Forelimb muscle (tissue), 1 donor: ENCODE measurements around the gene HIVEP3. TPM values are rescaled to one million over a fixed set of nuclear protein-coding genes. Genes with fewer than 3 reads are reported as not detected.

Experiments
- DNase-seq: peaks from one replicate; pipeline ENCODE4 v3.0.0-alpha.2; 2013; ENCODE audit warnings: low read depth
- polyA plus RNA-seq: library from polyadenylated mRNA; unstranded; fragments of 120-200 nt; gene quantifications from one replicate; pipeline ENCODE4 v1.2.1, GENCODE V29; 2013; ENCODE audit not compliant: insufficient read length

Gene HIVEP3
- polyA plus RNA-seq, 1 donor, result 2.1 TPM

GRCh38 chr1:41683681-41684500 is 234.8 kb downstream of the HIVEP3 start:
- no peak for DNase-seq

- no peak for DNase-seq
Observed at GRCh38 chr1:41682845-41683625, 235.7 kb downstream of the HIVEP3 start.

- no peak for DNase-seq
Observed at GRCh38 chr1:41682149-41682548, 236.6 kb downstream of the HIVEP3 start.

- no peak for DNase-seq
Observed at GRCh38 chr1:41681331-41682098, 237.2 kb downstream of the HIVEP3 start.

DNA sequence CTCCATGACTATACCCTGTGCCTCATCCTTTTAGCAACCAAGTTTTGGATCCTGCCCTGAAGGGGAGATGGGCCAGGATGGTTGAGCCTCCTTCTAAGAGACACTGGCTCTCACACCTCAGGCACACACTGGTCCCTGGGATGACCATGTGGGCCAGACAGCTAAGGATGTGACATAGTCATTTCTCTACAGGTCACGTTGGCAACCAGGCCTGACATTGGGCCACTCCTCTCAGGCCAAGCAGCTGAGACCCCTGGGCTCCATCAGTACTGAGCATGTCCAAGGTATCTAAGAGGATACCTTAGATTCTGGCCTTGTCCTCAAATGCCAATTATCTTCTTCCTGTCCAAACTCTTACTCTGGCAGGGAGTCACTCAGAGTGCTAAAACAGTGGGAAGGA is 238.7 kb downstream of the HIVEP3 start:
- no peak for DNase-seq

DNA sequence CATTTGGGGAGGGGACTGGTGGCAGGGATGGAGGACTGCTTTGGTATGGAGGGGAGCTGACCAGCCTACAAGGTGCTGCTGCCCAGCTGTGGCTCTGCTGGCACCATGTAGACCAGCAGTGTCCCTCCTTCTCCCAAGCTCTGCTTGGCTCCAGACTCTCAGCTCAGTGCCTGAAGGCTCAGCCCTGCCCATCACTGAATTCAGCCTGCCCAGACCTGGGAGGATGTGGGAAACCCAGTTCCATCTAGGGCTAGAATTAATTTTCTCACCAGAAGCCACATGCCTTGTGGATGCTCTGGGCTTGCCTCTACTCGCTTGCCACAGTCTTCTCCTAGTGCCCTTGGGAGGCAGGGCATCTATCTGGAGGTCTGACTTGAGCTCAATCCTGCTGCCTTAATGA is 239.2 kb downstream of the HIVEP3 start:
- no peak for DNase-seq

GRCh38 chr1:41678111-41678878 is 240.4 kb downstream of the HIVEP3 start:
- DNase-seq, result no peak

DNA sequence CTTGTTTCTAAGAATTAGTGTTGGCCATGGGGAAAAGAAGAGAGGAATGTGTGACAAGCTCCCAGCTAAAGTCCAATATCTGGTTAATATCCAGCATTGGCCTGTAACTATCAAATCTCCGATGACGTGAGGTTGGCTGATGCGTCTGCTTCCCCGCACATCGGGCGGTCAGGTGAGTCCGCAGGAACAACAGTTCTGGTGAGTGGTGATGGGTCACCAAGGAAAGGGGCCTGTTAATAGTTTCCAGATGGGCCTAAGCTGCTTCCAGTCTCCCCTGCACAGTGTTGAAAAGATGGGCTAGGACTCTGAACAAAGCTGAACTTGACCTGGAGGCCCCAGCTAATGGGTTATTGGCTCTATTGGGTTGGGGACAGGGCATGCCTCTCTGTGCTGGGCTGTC is 241.1 kb downstream of the HIVEP3 start:
- peak; percentile 38 for DNase-seq

DNA sequence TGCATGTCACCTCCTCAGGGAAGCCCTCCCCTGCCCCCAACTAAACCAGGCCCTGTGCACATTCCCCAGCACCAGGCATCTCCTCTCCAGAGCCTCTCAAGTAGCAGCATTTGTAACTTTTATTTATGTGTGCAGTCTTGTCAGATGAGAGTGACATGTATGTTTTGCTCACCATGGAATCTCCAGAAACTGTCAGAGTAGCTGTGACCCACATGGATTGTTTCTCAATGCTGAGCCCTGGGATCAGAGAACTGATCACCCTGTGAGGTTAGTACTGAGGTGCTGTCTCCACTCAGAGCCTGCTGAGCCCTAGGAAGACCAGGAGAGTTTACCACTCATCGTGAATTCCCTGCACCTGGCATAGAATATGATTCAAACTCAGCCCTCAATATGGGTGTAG is 243.3 kb downstream of the HIVEP3 start:
- no peak for DNase-seq

GRCh38 chr1:41674522-41674921 is 244.2 kb downstream of the HIVEP3 start:
- no peak for DNase-seq

GRCh38 chr1:41673806-41674205 is 244.9 kb downstream of the HIVEP3 start:
- no peak for DNase-seq

DNA sequence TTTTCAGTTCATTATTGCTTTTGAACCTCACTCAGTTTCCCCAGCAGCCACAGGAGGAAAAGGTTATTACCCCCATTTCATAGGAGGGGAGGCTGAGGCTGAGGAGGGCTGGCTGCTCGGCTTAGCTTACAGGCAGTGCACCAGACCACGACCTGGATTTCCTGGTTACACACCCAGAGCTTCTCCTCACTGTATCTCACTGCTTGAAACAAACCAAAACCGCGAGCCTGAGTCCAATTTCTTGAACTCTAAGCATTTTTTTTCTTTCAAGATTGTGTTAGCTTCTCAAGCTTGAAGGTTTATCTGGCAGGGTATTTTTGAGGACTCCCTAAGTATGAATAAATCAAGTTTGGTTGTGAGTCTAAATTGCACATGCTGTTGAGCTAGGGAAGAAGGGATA is 245.3 kb downstream of the HIVEP3 start:
- no peak for DNase-seq

DNA sequence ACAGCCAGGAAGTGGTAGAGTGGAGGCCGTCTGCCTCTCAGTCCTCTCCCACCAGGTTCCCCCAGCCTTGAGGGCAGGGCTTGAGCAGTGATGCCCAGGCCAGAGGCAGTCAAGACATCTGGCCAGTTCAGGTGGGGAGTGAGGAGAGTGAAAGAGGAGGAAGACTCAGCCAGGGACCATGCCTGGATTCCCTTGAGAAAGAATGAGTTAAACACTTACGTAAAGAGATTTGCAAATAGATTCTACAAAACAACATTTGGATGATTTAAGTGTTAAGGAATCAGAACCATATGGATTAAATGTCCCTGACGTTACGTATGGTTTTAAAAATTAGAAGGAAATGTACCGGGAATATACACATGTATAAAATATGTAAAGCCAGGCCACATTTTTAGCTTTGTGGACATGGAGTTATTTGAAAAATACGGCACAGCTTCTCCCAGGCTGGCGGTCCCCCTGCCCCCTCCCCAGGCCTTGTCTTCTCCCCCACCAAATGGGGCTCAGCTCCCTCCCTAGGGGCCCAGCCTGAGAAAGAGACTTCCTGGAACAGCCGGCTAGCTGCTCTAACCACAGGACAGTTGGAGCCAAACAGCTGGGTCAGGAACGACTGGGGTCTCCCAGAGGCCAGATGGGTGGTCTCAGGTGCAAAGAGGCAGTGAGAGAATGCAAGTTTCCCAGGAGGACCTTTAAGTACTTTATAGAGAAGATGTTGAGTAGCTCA is 245.9 kb downstream of the HIVEP3 start:
- DNase-seq, result peak; percentile 67

DNA sequence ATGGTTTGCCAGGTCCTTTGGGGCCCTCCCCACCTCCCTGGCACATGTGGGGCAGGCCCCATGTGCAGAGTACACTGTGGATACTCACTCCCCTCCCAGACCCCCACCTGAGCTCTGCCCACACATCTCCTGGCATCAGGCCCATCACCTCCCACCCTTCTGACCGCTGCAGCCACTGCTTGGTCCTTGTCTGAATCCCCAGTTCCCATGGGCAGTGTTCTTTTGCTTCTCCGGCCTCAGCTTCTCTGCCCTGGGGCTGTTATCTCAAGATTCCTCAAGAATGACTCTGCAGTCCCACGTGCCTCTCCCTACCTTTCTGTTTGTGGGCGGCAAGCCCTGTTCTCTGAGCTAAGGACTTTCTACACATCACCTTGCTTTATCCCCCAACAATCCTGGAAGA is 246.5 kb downstream of the HIVEP3 start:
- no peak for DNase-seq

- no peak for DNase-seq
Observed at GRCh38 chr1:41671116-41671755, 247.5 kb downstream of the HIVEP3 start.

- DNase-seq, result no peak
Observed at GRCh38 chr1:41670217-41670957, 248.3 kb downstream of the HIVEP3 start.

GRCh38 chr1:41668967-41669366 is 249.8 kb downstream of the HIVEP3 start:
- no peak for DNase-seq

- DNase-seq, result no peak
Observed at GRCh38 chr1:41668054-41668660, 250.6 kb downstream of the HIVEP3 start.

GRCh38 chr1:41666981-41667631 is 251.6 kb downstream of the HIVEP3 start:
- DNase-seq, result no peak
